NCI-H2196 treated with DMSO at 0.1 percent for 48 hours (cell line): ENCODE measurements around the gene BTG4.

Experiments used
- DNase-seq: peaks from one replicate; lab custom pipeline; 2025; ENCODE audit not compliant: unreplicated experiment; lab: John Stamatoyannopoulos, UW

BTG4 gene

DNA sequence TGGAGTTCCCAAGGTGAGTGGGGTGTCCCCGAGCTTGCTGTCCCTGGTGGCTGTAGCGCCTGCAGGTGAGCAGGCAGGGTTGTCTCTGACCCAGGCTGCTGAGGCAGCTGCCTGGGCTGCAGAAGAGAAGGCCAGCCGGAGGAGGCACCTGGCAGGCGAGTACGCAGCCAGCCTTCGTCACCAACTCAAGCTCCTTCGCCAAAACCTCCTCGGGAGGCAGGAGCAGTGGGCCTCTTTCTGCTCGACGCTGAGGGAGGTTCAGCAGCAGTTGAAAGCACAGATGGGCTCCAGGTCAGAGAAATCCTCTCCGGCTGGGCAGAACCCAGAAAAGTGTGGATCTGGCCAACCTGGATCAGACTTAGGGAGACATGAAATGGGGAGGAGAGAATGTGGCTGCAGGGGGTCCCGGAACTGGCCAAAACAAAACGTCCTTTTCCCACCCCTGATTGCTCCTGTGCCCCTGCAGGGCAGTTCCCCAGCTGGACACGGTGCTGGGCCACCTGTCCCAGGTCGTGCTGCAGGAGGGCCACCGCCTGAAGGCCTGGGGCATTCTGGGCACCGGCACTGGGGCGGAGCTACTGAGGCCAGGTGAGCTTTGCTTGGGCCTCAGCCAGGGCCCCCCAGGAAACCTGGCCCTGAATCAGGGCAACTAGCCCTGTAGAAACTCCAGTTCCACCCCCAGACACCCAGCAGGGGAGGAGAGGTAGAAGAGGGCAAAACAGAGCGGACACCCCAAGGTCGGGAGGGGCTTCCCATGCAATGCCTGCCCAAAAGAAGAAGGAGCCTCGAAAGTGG lies 56.7 kb downstream of the BTG4 start:
- DNase-seq = no peak

DNA sequence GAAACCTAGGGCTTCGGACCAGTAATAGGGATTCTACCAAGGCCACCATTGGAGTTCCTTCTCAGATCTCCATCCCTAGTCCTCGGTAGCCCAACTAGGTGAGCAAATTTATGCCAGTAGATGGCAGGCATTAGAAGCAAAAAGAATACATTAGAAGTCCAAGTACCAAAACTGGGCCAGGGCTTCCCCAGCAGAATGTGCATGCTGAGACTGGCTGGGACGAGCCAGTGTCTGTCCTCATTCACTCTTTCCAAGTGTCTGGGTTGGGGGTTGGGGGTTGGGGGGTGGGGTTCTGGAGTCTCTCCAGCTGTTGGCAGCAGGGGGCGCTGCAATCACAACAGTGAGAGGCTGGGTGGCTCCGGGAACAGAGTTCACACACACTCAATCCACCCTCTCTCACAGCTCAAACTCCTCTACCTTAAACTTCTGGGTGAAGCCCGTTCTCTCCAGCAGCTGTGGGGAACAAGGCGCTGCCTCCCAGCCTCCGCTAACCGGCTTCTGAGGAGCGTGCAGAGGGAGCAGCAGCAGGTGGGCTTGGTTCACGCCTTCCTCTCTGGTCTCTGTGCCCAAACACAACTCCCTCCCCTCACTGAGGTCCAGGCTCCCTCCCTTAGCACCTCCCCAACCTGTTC lies 57.5 kb downstream of the BTG4 start:
- no peak for DNase-seq

- no peak for DNase-seq
Measured at GRCh38 chr11:111452817-111453552, 59.2 kb downstream of the BTG4 start.

- DNase-seq = no peak
Measured at GRCh38 chr11:111452146-111452545, 60.0 kb downstream of the BTG4 start.

DNA sequence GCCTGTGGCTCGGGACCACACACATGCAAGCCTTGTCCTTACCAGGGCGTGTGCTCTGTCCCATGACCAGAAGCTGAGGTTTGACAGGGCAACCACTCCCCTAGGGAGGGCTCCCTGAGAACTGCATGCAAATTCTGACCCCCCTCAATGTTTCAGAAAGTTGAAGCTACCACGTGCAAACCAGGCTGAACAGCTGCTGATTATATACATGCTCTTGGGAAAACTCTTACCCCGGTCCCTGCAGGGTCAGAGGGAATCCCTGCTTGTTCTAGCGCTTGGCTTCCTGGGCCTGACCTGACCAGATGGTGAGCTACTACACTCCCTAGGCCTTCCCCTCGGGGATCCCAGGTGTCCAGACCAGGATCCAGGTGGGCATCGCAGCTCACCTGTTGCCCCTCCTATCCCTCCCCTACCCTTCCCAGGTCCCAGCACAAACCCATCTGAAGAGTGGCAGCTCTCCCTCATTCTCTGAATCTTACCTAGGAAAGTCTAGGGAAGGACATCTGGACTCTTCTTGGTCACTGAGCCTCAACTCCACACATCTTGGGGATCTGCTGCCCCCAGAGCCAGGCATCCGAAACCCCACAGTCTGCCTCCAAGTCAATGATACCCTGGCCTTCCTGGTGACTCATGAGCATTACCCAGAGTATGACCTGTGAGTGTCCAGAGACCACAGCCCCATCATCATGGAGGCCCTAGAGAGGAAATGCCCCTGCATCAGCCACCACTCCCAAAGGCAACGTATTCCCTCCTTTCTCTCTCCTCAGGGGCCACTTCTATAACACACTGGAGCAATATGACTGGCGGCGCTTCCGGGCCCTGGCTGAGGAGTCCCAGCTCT lies 61.5 kb downstream of the BTG4 start:
- DNase-seq = no peak

DNA sequence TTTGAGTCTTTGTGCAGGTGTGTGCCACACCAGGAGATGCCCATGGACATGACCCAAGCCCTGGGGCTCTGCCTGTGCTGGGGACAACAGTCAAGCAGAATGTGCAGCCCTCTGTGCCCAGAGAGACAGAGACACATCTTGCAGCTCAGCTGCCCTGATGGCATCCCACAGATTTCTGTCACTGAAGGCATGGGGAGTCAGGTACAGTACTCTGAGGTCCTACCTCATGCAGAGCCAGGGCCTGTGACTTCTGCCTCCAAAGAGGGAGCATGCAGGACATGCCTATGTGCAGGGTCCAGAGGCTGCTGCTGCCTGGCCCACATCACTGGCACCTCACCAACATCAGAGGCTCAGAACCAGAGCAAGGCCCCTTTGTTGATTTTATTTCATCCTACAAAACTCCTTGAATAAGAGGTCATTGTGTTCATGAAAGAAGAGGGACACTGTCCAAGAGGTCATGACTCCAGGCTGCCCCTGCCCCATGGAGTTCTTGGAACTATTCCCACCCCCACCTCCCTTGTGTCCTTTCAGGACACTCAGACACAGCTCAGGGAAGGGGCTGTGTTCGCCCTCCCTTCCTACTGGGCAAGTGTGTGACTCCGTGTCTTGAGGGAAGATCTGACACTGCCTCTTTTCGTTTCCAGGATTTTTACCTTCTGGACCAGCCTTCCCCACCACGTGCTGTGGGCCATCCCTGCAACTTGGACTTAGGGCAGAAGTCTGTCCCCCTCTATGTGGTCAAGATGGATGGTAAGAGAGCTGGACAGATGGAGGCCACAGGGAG lies 62.3 kb downstream of the BTG4 start:
- DNase-seq = no peak

GRCh38 chr11:111448831-111449557 lies 63.2 kb downstream of the BTG4 start:
- DNase-seq = no peak

DNA sequence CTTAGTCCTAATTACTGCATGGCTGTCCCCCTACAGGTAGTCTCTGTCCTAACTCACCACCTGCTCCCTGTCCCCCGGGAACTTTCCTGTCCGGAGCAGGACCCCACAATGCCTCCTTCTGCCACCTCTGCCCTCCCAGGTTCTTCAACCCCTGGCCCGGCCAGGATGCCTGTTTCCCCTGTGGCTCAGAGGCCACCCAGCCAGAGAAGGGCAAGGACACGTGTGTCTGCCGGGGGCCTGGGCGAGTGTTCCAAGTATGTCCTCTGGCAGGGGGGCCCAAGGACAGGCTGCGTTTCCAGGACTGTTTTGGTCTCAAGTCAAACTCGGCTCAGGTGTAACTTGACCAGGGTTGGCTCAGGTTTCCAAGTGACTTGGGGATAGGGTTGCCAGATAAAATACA lies 63.8 kb downstream of the BTG4 start:
- DNase-seq = no peak

DNA sequence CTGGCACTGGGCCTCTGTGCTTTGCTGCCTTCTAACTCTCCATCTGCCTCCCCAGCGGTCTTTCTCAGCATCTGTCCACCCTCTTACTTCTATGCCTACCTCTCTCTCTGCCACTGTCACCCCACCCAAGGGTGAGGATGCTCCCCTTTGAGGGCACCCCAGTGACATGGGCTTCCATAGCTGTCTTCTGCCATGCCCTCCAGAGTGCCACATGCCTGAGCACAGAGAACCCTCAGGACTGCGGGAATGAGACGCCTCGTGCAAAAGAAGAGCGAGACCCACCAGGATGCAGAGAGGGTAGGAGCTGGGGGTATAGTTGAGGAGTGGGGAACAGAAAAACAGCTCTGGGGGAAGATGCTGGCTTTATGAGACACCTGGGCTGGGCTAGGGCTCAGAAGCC lies 64.3 kb downstream of the BTG4 start:
- no peak for DNase-seq

- DNase-seq = no peak
Measured at GRCh38 chr11:111447112-111447471, 65.1 kb downstream of the BTG4 start.

DNA sequence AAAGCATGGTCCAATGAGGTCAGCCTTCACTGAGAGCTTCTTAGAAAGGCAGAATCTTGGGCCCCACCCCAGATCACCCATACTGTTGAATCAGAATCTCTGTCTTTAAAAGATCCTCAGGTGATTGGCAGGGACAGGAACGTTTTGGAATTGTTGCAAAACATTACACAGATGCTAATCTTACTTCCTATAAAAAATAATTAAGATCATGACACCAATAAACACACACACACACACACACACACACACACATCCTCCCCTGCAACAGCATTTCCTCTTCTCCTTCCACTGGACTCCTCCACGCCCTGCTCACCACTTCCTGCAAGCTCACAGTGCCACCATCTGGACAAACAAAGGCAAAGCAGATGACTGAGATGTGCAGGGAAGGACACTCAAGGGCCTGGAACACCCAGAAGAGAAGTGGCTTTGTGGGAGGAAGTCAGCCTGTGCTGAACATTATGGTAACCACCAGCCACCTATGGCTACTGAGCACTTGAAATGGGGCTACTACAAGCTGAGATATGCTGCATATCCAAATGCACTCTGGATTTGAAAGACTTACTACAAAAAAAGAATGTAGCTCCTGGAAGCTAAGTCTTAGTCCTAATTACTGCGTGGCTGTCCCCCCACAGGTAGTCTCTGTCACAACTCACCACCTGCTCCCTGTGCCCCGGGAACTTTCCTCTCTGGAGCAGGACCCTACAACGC lies 65.6 kb downstream of the BTG4 start:
- DNase-seq = peak; percentile 98

GRCh38 chr11:111445586-111445985 lies 66.6 kb downstream of the BTG4 start:
- no peak for DNase-seq
